ENCODE data around the gene SNRPD2.
"Not testable (repeated sequence)": the region's sequence is repeated elsewhere in the genome, so short reads cannot be mapped to it uniquely, and the experiment has no call there.

Gene SNRPD2

DNA sequence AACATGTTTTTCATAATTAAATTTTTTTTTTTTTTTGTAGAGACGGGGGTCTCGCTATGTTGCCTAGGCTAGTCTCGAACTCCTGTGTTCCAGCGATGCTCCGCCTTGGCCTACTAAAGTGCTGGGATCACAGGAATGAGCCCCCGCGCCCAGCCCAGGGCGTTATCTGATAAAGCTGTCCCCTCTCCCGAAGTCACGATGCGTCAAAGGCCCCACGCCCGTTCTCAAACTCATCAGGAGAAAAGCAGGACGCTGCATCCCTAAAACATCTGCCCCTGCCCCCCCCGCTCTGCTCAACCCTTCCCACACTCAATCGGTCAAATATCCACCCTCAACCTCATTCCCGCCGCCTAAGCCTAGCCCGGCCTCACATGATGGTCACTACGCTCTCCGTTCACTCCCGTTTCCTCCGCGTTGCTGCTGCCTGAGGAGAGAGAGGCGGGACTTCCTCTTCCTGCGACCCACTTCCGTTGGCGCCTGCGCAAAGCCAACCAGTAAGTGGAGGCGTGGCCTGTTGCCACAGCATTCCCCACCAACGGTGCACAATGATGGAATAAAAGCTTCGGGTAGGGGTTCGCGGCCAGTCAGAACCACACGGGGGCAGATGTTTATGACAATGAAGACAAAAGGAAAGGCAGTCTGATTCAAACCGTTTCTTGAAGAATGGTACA lies at the start of gene SNRPD2:
SNRPD2 (minus strand) TSS at position 438 of the 671 bp plus-strand sequence; CDS start at position 373, 65 bp downstream.
- DNase-seq (ENCODE audit: low read depth) = peak; percentile 90

DNA sequence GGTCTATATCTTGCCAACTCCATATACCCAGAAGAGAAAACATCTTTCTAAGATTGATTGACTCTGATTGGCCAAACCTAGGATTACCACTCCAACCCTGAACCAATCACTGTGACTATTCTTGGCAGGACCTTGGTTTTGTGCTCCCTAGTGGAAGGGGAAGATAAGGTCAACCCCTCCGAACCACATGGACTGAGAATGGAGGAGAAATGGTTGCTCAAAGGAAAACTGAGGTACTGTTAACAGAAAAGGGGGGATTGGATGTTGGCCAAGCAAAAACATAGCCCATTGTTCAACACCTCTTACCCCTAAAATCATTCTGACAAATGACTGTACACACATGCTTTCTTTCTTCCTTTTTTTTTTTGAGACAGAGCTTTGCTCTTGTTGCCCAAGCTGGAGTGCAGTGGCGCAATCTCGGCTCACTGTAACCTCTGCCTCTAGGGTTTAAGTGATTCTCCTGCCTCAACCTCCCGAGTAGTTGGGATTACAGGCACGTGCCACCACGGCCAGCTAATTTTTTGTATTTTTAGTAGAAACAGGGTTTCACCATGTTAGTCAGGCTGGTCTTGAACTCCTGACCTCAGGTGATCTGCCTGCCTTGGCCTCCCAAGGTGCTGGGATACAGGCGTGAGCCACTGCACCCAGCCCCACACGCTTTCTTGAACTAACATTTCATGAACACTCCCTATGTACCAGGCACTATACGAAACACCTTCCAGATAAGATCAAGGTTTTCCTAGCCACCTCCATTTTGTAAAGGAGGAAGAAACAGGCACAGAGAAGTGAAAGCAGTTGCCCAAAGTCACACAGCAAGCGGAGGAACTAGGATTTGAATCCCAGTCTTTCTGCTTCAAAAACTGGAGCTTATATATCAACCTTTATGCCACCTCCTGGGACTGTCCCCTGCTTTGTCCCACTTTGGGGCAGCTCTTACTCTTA lies 48.0 kb upstream of the SNRPD2 start:
- DNase-seq (ENCODE audit: low read depth) = no peak

DNA sequence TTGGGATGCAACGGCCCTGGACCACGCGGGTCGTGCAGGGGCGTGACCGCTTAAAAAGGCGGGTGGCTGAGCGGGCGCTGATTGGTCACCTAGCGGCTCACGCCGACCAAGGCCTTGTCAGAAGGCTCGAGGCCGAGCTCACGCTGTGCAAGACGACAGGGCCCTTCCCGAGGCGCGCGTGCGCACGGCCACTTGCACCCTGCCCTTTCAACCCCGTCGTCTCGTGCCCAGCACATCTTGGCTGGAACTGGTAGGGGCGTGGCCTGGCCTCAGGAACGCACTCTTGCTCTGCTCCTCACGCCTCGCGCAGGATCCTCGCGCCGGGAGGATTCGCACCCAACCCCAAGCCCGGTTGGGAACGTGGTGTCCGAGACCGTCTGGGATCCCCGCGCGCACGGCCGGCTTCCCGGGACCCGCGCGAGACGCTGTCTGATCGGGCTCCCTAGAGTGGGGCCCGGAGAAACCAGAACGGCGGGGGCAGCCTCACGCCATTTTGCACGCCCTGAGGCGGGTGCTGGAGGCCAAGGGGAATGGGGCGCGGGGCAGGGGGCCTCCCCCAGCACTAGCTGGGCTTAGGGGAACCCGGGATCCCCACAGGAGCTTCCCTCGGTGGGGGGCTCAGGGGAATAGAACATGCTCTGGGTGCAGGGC lies 41.5 kb upstream of the SNRPD2 start, which contains the start of gene MEIOSIN:
MEIOSIN (plus strand) TSS at position 280 of the 651 bp plus-strand sequence. CDS start 1,938 bp downstream, outside the sequence.
- no peak for DNase-seq (ENCODE audit: low read depth)

DNA sequence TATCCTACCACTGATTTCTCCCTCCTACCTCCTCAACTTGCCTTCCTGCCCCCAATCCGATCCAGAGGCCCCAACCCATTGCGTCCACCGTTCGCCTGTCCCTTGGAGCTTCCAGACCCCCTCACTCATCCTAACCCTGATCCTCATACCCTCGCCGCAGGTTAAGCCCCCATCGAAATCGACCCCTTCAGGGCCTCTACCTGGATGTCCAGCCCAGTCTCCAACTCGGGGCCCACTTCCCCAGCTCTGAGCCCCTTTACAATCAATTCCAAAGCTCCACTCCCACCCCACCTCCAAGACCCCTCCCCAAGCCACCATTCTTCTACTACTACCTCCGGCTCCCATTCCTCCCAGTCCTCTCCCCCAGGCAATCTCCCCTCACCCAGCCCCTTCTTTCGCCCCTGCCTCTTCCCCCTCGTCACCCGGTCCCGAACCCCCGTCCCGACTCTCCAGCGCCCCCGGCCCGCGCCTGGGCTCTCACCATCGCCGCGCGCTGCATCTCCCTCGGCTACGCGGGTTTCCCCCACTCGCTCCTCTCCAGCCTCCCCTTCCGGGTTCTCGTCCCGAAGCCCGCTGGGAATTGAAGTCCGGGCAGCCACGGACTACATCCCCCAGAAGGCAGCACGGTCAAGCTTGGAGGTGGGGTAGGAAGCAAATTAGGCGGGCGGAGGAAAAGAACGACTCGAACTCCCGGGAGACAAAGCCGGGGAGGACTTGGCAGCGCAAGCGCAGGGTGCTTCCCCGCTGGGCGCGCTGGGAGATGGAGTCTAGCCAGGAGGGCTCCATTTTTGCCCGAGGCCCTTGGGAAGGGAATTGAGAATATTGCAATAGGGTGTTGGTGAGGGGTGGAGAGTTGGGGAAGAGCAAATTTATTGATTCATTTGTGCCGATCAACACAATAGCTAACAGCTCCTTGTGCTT lies 38.9 kb upstream of the SNRPD2 start, which contains the start of gene FBXO46:
FBXO46 (minus strand) TSS at position 529 of the 921 bp plus-strand sequence. CDS start 17,401 bp downstream, outside the sequence.
- DNase-seq (ENCODE audit: low read depth) = peak; percentile 64

DNA sequence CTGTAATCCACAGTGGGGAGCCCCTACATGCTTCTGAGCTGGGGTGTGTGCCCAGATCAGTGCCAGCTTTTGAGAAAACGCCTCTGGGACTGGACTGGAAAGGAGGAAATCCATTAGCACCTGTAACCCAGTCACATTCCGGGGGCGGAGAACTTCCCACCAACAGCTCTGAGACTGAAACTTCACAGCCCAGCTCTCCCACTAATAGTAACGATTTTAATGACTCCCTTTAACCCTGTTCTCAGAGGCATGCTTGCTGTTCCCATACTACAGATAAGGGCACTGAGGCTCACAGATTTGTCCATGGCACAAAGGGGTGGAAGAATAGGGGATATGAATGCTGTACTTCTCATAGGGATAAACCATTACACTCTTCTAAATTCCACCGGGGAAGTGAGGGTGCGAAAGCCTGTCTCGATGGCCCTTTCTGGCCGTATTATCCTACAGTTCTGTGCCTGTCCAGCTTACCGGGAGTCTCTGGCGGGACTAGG lies 38.1 kb upstream of the SNRPD2 start:
- DNase-seq (ENCODE audit: low read depth) = no peak

DNA sequence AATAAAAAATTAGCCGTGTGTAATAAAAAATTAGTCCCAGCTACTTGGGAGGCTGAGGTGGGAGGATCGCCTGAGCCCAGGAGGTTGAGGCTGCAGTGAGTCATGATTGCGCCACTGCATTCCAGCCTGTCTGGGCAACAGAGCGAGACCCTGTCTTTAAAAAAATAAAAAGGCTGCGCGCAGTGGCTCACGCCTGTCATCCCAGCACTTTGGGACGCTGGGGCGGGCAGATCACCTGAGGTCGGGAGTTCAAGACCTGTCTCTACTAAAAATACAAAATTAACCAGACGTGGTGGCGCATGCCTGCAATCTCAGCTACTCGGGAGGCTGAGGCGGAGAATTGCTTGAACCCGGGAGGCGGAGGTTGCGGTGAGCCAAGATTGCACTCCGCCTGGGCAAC lies 36.9 kb upstream of the SNRPD2 start:
- DNase-seq (ENCODE audit: low read depth) = not testable (repeated sequence)

DNA sequence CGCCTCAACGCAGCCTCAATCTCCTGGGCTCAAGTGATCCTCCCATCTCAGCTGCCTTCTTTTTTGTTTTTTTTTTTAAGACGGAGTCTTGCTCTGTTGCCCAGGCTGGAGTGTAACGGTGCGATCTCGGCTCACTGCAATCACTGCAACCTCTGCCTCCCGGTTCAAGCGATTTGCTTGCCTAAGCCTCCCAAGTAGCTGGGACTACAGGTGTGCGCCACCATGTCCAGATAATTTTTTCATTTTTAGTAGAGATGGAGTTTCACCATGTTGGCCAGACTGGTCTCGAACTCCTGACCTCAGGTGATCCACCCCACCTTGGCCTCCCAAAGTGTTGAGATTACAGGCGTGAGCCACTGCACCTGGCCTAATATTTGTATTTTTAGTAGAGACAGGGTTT lies 28.3 kb upstream of the SNRPD2 start:
- DNase-seq (ENCODE audit: low read depth) = not testable (repeated sequence)

DNA sequence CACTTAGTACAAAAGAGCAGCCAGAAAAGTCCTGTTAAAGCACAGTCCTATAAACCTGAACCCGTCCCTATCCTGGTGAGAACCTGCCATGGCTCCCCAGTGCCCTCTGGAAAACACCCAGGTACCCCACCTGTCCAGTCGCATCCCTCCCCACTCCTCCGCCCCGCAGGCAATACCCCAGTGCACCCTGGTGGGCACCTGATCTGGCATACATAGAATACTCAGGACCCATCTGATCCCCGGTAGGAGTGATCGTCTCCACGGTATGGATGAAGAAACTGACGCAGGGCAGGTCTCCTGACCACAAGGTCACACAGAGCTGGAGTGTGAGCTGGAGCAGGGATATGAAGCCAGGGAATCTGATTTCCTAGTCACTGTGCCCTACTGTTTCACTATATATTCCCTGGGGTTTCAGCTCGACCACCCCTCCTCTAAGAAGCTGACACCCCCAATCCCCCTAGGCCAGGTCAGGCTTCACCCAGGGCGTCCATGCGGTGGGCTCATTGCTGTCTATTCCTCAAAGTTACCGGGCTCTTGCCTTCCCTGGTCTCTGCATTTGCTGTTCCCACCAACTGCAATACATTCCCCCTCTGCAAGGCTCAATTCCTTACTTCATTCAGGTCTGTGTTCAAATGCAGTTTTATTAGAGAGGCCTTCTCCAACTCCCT lies 26.4 kb upstream of the SNRPD2 start:
- no peak for DNase-seq (ENCODE audit: low read depth)

DNA sequence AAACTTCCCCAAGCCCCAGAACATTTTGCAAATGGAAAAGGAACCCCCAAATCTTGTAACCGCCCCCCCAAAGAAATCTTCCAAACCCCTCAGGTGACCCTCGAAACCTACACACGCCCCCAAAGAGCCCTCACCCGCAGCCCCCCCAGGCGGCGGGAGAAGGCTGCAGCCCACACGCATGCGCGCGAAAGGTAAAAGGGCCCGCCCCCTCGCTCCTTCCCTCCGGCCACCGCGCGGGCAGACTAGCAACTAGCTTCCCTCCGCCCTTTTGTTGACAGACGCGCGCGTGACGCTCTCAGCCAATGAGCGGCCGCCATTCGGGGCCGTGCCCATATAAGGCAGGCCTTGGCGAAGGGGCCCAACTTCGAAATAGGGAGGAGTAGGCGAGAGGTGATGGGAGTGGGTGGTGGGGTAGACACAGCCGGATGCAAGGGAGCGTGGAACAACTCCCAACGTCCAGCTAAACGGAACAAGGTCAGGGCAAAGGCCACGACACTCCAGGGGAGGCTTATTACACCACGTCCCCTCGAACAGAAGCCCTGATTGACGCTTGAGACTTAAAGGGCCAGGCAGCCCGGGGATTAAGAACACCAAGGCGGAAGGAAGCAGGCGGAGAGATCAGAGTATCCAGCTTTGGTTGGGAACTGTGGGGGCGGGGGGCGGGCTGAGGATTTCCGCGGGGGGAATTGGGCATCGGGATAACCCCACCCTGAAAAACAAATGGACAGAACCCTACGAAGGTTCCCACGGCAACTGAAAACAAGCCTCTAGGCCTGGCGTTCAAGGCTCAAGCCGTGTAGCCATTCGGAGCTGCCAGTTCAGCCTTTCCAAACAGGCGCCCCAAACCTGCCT lies 25.6 kb upstream of the SNRPD2 start:
- DNase-seq (ENCODE audit: low read depth) = peak; percentile 90

DNA sequence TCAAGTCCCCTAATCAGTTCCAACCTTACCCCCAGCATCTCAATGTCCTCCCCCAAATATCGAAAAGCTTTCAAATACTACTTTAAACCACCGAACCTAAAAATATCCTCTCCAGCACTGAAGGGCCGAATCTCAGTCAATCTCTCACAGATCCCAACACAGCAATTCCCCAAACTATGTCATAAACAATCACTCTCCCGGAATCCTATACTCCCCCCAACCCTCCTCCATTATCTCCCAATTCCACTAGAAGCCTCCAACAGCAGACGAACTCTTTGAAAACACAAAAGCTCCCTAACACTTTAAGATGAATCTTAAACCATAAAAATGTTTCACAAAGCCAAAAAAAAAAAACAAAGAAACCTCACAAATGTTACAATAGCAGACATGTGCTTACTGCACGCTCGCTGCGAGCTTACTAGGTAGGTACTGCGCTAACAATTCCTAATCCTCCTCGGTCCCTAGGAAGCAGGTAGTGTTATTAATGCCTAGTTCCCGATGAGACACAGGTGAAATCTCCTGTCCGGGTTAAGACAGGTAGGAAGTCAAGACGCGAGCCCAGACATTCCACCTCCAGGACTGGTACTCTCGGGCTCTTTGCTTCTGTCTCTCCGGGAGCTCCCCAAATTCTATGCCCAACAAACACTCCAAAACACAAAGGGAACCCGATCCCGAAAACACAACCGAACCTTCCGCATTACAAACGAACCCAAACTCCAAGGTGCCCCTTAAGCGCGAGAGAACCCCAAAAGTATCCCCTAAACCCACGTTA lies 24.8 kb upstream of the SNRPD2 start:
- DNase-seq (ENCODE audit: low read depth) = no peak

DNA sequence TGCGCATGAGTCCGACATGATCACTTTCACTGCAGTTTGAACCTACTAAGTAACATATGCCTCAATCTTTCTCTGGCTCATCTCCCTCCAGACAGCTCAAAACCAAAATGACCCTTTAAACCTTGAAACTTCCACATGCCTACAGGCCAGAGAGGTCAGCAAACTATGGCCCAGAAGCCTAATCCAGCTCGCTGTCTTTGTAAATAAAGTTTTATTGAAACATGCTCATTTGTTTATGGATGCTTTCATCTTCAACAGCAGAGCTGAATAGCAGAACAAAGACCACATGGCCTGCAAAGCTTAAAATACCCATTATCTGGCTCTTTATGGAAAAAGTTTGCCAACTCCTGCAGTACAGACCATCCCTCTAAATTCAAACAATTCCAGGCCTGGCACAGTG lies 23.4 kb upstream of the SNRPD2 start:
- no peak for DNase-seq (ENCODE audit: low read depth)

DNA sequence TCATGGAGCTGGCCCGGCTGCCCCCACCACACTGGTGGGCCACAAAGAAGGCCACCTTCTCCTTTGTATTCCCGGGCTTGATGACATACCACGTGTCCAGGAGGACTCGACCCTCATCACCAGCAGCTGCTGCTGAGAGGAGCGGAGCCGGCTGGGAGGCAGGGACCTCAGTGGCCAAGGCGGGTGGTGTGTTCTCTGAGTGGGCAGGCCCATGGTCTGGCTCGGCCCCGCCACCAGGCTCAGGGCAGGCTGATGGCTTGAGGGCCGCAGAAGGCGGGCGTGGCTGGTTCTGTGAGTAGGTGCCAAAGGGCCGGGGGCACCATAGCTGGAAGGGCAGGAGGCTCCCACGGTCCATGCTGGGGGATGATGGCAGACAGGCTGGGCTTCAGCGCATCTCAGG lies 21.4 kb upstream of the SNRPD2 start:
- DNase-seq (ENCODE audit: low read depth) = no peak

DNA sequence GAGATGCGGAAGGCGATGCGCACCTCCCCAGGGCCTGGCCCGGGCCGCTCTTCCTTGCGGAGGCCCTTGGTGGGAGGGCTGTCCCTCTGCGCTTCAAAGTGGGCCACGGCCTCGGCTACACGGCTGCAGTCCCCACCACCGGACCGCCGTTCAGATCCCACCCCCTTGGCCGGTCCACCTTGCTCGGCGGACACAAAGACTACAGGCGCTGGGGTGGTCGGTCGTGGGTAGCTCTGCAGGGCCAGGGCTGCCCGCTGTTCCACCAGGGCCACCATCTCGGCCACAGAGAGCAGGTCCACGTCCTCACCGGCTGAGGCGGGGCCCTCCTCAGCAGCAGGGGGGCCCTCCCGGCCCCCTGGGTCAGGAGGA lies 20.9 kb upstream of the SNRPD2 start:
- DNase-seq (ENCODE audit: low read depth) = no peak

DNA sequence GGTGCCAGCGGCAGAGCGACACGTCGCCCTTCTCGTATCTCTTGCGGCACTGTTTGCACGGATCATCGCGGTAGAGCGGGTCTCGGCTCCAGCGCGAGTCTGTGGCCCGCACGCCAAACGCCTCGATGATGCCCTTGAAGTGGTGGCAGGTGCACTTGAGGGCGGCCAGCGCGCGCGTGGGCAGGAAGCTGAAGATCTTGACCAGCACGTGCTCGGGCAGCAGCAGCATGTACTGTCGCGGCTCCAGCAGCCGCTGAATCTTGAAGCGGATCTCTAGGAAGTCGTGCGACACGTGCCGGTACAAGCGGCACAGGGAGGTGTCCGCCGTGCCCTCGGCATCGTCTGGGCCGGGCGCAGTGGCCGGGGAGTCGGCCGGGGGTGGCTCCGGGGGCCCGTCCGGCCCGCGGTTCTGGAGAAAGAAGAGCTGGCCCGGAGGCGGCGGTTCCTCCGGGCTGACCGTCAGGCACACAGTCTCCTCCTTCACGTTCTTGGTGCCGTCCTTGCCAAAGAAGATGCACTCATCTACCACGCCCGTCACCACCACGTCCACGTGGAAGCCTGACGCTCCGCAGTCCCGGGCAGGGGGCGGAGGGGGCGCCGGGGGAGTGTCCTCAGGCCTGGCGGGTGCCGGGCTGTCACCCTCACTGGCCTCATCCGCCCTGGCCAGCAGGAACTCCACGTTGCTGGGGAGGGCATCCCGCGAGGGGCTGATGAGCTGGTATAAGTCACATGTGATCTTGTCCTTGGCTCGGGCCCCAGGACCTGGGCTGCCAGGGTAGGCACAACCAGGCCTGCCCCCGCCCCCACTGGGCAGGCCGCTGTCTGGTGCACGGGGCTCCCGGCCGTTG lies 20.3 kb upstream of the SNRPD2 start:
- no peak for DNase-seq (ENCODE audit: low read depth)

DNA sequence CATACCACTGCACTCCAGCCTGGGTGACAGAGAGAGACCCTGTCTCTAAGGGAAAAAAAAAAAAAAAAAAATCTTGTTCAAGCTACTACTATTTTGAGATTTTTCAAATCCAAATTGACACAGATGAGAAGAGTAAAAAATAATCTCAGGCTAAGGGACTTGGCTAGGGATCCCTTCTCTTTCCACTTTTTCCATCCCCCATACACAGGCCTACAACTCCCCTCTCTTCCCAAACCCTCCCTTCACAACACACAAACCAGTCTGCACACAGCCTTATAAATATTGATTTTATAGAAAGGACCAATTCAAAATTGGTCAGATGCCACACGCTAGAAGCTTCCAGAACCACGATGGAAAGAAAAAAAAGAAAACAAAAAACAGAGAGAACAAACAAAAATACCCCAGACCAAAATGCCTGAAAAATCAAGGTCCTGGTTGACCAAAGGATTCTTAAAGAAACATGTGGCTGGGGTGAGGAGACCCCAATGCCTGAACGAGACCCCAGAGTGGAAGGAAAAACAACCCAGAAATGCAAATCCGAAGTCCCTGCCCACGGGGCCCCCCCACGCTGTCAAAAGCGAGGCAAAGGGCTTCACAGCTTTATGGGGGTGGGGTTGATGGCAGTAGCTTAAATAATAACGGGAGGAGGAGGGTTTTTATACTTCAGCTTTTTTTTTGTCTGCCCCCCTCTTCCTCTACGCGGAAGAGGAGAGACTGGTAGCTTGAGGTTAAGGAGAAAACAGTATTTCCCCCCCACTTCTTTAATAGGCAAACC lies 18.8 kb upstream of the SNRPD2 start:
- DNase-seq (ENCODE audit: low read depth) = no peak

DNA sequence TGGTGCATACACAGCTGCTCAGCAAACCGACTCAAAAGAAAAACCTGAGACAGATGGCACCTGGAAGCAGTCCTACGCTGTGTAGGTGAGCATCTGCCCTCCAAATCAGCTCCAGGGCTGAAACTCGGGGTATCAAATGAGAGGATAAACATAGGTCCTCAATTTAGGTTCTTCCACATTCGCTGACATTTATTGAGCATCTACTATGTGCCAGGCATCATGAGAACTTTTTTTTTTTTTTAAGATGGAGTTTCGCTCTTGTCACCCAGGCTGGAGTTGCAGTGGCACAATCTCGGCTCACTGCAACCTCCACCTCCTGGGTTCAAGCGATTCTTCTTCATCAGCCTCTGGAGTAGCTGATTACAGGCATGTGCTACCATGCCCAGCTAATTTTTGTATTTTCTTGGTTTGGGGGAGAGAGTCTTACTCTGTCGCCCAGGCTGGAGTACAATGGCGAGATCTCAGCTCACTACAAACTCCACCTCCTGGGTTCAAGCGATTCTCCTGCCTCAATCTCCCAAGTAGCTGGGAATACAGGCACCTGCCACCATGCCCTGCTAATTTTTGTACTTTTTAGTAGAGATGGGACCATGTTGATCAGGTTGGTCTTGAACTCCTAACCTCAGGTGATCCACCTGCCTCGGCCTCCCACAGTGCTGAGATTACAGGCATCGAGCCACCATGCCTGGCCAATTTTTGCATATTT lies 14.1 kb upstream of the SNRPD2 start:
- DNase-seq (ENCODE audit: low read depth) = no peak

DNA sequence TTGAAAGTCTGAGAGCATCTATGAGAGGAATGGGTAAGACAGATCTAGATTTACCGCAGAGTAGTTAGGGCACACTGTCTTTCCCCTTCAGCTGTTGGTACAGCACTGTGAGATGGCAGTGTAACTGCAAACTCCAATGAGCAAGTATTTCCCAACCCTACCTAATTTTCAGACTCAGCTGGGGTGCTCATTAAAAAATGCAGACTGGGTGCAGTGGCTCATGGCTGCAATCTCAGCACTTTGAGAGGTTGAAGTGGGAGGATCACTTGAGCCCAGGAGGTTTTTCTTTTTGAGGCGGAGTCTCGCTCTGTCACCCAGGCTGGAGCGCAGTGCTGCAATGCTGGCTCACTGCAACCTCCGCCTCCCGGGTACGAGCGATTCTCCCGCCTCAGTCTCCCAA lies 13.4 kb upstream of the SNRPD2 start:
- no peak for DNase-seq (ENCODE audit: low read depth)

Measured in stimulated activated CD8-positive, alpha-beta memory T cell treated with anti-CD3 and anti-CD28 coated beads, Interleukin-15, amount 100 ng/mL, for 24 hours (primary cell).